Measurements from ENCODE around the gene OR6C2. TPM values are rescaled to one million over a fixed set of nuclear protein-coding genes. Genes with fewer than 3 reads are reported as not detected.

The OR6C2 gene
- total and polyA plus RNA-seq, 4 donors, result 0.14 TPM; not detected in 3

- Histone ChIP-seq H3K36me3 (ENCODE audit: control insufficient read depth in 4 of 4, insufficient read depth in 4 of 4, low read length in 4 of 4) (no peaks in the 10 kb centered on the region), H3K9me3 (ENCODE audit: control insufficient read depth in 4 of 4, insufficient read depth in 3 of 4, low read length in 3 of 4) (no peaks in the 10 kb centered on the region), H3K27me3 (ENCODE audit: control insufficient read depth in 3 of 3, insufficient read depth in 3 of 3, low read length in 2 of 3) (no peaks in the 10 kb centered on the region), H3K9ac (ENCODE audit: insufficient read depth in 1 of 2, low read length in 2 of 2) (no peak within 1 kb of the TSS), H3K27ac (ENCODE audit: low read depth in 1 of 2, low read length in 1 of 2) (no peak within 1 kb of the TSS), H3K4me3 (no peak within 1 kb of the TSS), H3K4me1 (ENCODE audit: control insufficient read depth in 5 of 5, insufficient read depth in 5 of 5, low read length in 5 of 5) (no peaks in the 10 kb centered on the region)
- DNase-seq (no peak), ATAC-seq (ENCODE audit: insufficient read depth, low FRiP score) (no peak)
- 79% methylated on average over 2 of the region's 2 CpGs for WGBS, 2 donors
- no peak for TF ChIP-seq CTCF (IDR thresholded peaks at IDR 0.05; ENCODE audit: control extremely low read depth, extremely low read depth)
These were observed 48.2 kb downstream of the OR6C2 start, which contains the start of gene OR6C68 for GRCh38 chr12:55492078-55492477. Gene OR6C68, plus strand, starts transcription at chr12:55492378. Its CDS starts 0 bp downstream, at chr12:55492378.

GRCh38 chr12:55495490-55495889, 51.6 kb downstream of the OR6C2 start:
- WGBS, 2 donors, result 82 to 87% methylated on average over 5 of the region's 5 CpGs

GRCh38 chr12:55499231-55499630, 55.4 kb downstream of the OR6C2 start:
- no peaks in the 10 kb centered on the region for H3K4me1 ChIP-seq (ENCODE audit: control insufficient read depth in 5 of 5, insufficient read depth in 5 of 5, low read length in 5 of 5)
- H3K4me3 ChIP-seq, result no peak overlapping the region
- no peak for ATAC-seq (ENCODE audit: insufficient read depth, low FRiP score)
- no peaks in the 10 kb centered on the region for H3K27me3 ChIP-seq (ENCODE audit: control insufficient read depth in 3 of 3, insufficient read depth in 3 of 3, low read length in 2 of 3)
- no peak for TF ChIP-seq CTCF (IDR thresholded peaks at IDR 0.05; ENCODE audit: control extremely low read depth, extremely low read depth)
- no peak for DNase-seq
- no peaks in the 10 kb centered on the region for H3K9me3 ChIP-seq (ENCODE audit: control insufficient read depth in 4 of 4, insufficient read depth in 3 of 4, low read length in 3 of 4)
- H3K9ac ChIP-seq (ENCODE audit: insufficient read depth in 1 of 2, low read length in 2 of 2), result no peak overlapping the region
- no peaks in the 10 kb centered on the region for H3K36me3 ChIP-seq (ENCODE audit: control insufficient read depth in 4 of 4, insufficient read depth in 4 of 4, low read length in 4 of 4)
- WGBS, 2 donors, result 88 to 90% methylated on average over 4 of the region's 4 CpGs
- no peak overlapping the region for H3K27ac ChIP-seq (ENCODE audit: low read depth in 1 of 2, low read length in 1 of 2)

More at GRCh38 chr12:55495490-55495889, 51.6 kb downstream of the OR6C2 start:
- no peaks in the 10 kb centered on the region for H3K4me1 ChIP-seq (ENCODE audit: control insufficient read depth in 5 of 5, insufficient read depth in 5 of 5, low read length in 5 of 5)
- H3K4me3 ChIP-seq, result no peak overlapping the region
- H3K9me3 ChIP-seq (ENCODE audit: control insufficient read depth in 4 of 4, insufficient read depth in 3 of 4, low read length in 3 of 4), result no peaks in the 10 kb centered on the region
- H3K9ac ChIP-seq (ENCODE audit: insufficient read depth in 1 of 2, low read length in 2 of 2), result no peak overlapping the region
- TF ChIP-seq CTCF (IDR thresholded peaks at IDR 0.05; ENCODE audit: control extremely low read depth, extremely low read depth), result no peak
- DNase-seq (no peak), ATAC-seq (ENCODE audit: insufficient read depth, low FRiP score) (no peak)
- H3K27me3 ChIP-seq (ENCODE audit: control insufficient read depth in 3 of 3, insufficient read depth in 3 of 3, low read length in 2 of 3), result no peaks in the 10 kb centered on the region
- no peaks in the 10 kb centered on the region for H3K36me3 ChIP-seq (ENCODE audit: control insufficient read depth in 4 of 4, insufficient read depth in 4 of 4, low read length in 4 of 4)
- no peak overlapping the region for H3K27ac ChIP-seq (ENCODE audit: low read depth in 1 of 2, low read length in 1 of 2)

- TF ChIP-seq CTCF (IDR thresholded peaks at IDR 0.05; ENCODE audit: control extremely low read depth, extremely low read depth), result no peak
These were observed 56.0 kb downstream of the OR6C2 start for GRCh38 chr12:55499810-55500252.

More at GRCh38 chr12:55499810-55500252, 56.0 kb downstream of the OR6C2 start:
- WGBS, 2 donors, result 36 to 41% methylated on average over 2 of the region's 2 CpGs
- H3K27ac ChIP-seq (ENCODE audit: low read depth in 1 of 2, low read length in 1 of 2), result no peak overlapping the region
- DNase-seq (no peak), ATAC-seq (ENCODE audit: insufficient read depth, low FRiP score) (no peak)
- H3K4me1 ChIP-seq (ENCODE audit: control insufficient read depth in 5 of 5, insufficient read depth in 5 of 5, low read length in 5 of 5), result no peaks in the 10 kb centered on the region
- no peaks in the 10 kb centered on the region for H3K27me3 ChIP-seq (ENCODE audit: control insufficient read depth in 3 of 3, insufficient read depth in 3 of 3, low read length in 2 of 3)
- no peaks in the 10 kb centered on the region for H3K36me3 ChIP-seq (ENCODE audit: control insufficient read depth in 4 of 4, insufficient read depth in 4 of 4, low read length in 4 of 4)
- H3K4me3 ChIP-seq, result no peak overlapping the region
- no peak overlapping the region for H3K9ac ChIP-seq (ENCODE audit: insufficient read depth in 1 of 2, low read length in 2 of 2)
- H3K9me3 ChIP-seq (ENCODE audit: control insufficient read depth in 4 of 4, insufficient read depth in 3 of 4, low read length in 3 of 4), result no peaks in the 10 kb centered on the region

Measured in lung (tissue), 12 donors.